ENCODE measurements around the gene RPL10. TPM values are rescaled to one million over a fixed set of nuclear protein-coding genes. Genes with fewer than 3 reads are reported as not detected.

RPL10 gene
- total RNA-seq, 4 donors from 2014 or later = 2,607 to 8,937 (median 4,770) TPM

DNA sequence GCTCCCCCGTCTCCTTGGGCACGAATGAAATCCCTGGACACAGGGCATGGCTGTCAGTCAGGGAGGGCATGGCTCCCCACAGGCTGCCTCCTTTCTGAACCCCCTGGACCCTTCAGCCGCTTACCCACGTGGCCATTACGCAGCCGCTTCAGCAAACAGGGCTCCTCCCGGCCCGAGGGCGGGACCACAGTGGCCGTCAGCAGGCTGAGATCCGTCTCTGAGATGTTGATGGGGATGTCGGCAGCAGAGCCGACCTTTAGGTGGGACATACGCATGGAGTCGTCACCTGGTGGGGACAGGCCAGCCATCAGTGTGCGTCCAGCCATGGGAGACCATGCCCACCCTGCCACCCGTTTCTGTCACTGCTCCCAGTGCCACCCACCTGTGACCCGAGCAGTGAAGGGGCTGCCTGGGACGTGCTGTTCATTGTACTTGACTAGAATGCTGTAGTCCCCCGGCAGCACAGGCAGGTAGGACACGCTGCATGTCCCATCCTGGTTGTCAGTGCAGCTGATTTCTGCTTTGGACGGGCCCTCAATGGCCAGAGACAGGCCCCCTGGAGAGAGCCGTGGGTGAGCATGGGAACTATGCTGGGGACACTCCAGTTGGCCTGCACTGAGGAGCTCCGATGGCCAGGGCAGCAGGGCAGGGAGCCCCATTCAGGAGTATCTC is 44.9 kb upstream of the RPL10 start:
- no peak for DNase-seq
- no peak overlapping the region for H3K4me3 ChIP-seq
- no peaks in the 10 kb centered on the region for H3K27me3 ChIP-seq
- 65% methylated on average over 4 of the region's 24 CpGs; no CpG with 5 or more reads in 1 of the 2 donors for WGBS, 2 donors
- intact Hi-C loops (cut with DNase I) = no loop called here
- H3K9me3 ChIP-seq = no peaks in the 10 kb centered on the region
- no peak for TF ChIP-seq POLR2A (IDR thresholded peaks at IDR 0.05)
- TF ChIP-seq, protein P1, sequence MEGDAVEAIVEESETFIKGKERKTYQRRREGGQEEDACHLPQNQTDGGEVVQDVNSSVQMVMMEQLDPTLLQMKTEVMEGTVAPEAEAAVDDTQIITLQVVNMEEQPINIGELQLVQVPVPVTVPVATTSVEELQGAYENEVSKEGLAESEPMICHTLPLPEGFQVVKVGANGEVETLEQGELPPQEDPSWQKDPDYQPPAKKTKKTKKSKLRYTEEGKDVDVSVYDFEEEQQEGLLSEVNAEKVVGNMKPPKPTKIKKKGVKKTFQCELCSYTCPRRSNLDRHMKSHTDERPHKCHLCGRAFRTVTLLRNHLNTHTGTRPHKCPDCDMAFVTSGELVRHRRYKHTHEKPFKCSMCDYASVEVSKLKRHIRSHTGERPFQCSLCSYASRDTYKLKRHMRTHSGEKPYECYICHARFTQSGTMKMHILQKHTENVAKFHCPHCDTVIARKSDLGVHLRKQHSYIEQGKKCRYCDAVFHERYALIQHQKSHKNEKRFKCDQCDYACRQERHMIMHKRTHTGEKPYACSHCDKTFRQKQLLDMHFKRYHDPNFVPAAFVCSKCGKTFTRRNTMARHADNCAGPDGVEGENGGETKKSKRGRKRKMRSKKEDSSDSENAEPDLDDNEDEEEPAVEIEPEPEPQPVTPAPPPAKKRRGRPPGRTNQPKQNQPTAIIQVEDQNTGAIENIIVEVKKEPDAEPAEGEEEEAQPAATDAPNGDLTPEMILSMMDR (IDR thresholded peaks at IDR 0.05) = no peak
- H3K4me1 ChIP-seq = peaks cover 0 to 23% (median 0%) of the 10 kb centered on the region in 3 donors
- H3K27ac ChIP-seq = peak overlapping the region in 2 of 4 donors; percentile 5 to 33
- H3K36me3 ChIP-seq = peaks cover 18 to 100% (median 43%) of the 10 kb centered on the region in 3 donors

DNA sequence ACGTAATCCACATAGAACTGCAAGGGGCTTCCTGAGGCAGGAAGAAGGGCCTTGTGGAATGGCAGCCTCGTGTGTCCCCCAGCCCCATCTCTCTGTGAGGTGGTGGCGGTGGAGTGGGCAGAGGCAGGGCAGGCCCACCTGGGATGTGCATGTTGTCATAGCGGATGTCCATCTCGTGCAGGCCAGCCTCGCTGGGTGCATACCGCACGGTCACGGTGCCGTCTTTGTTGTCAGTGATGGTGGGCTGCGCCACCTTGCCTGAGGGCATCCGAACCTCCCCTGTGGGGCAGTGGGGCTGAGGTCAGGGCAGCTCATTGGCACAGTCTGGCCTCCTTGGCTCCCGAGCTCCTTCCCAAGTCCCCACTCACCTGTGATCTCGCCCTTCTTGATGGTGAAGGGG is 44.2 kb upstream of the RPL10 start:
- Histone ChIP-seq H3K9me3 (no peaks in the 10 kb centered on the region), H3K36me3 (peaks cover 24 to 100% (median 43%) of the 10 kb centered on the region in 3 donors), H3K27me3 (no peaks in the 10 kb centered on the region), H3K4me3 (no peak overlapping the region), H3K4me1 (peaks cover 0 to 30% (median 0%) of the 10 kb centered on the region in 3 donors), H3K27ac (peak overlapping the region in 2 of 4 donors; percentile 32 to 33)
- intact Hi-C loops (cut with DNase I) = no loop called here
- no peak for TF ChIP-seq POLR2A (IDR thresholded peaks at IDR 0.05)
- TF ChIP-seq, protein P1 (IDR thresholded peaks at IDR 0.05) = no peak
- no CpG with 5 or more reads among the region's 14 CpGs for WGBS, 2 donors
- DNase-seq = no peak

DNA sequence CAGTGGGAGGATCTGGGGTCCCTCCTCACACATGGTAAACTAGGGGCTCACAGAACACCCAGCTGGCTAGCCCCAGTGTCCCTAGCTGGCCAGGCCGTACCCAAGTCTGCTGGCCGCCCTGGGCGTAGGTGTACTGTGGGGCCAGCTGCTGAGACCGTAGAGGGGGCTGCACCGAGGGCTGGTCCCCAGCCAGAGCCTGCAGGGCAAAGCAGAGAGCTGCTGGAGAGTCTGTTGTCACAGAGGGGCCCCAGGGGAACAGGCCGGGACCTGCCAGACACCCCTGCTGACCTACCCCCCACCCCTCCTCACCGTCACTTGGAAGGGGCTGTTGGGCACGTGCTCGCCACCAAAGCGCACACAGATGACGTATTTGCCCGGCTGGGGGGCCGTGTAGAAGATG is 43.7 kb upstream of the RPL10 start:
- DNase-seq = no peak
- intact Hi-C loops (cut with DNase I) = no loop called here
- peaks cover 29 to 100% (median 46%) of the 10 kb centered on the region in 3 donors for H3K36me3 ChIP-seq
- no peak overlapping the region for H3K4me3 ChIP-seq
- no peak for TF ChIP-seq POLR2A (IDR thresholded peaks at IDR 0.05)
- TF ChIP-seq, protein P1 (IDR thresholded peaks at IDR 0.05) = no peak
- H3K4me1 ChIP-seq = peaks cover 0 to 33% (median 0%) of the 10 kb centered on the region in 3 donors
- no peaks in the 10 kb centered on the region for H3K27me3 ChIP-seq
- peak overlapping the region in 2 of 4 donors; percentile 32 to 33 for H3K27ac ChIP-seq
- 81% methylated on average over 8 of the region's 13 CpGs; no CpG with 5 or more reads in 1 of the 2 donors for WGBS, 2 donors
- H3K9me3 ChIP-seq = no peaks in the 10 kb centered on the region

DNA sequence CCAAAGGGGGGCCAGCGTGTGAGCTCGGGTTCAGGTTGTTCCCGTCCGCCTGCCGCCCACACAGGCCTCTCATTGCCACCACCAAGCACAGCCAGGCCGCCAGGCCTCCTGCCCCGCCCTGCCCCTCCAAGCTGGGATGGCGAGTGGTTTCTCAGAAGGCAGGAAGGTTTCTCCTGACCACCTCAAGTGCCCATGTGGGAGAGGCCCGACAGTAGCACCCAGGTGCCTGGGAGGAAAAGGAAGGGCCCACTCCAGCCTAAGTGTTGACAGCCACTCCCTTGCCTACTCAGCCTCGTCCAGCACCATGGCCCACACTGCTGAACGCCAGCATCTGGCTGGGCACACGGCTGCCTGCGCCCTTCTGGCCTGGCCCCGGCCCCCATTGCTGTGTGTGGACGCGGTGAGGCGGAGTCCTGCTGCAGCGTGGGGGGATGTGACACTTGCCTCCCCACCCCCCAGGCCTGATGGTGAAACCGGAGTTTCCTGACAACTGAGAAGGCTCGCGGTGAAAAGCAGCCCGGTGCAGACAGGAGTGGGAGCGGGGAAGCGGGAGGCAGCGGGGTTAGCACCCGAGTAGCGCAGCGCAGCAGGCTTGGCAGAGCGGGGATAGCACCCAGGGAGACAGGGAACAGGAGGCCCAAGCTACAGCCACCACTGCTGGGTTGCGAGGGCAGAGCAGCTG is 42.9 kb upstream of the RPL10 start:
- WGBS, 2 donors = 70 to 78% methylated on average over 7 of the region's 30 CpGs
- Histone ChIP-seq H3K27me3 (no peaks in the 10 kb centered on the region), H3K36me3 (peaks cover 36 to 100% (median 52%) of the 10 kb centered on the region in 3 donors), H3K27ac (peak overlapping the region in 2 of 4 donors; percentile 17 to 32), H3K4me3 (no peak overlapping the region), H3K4me1 (peaks cover 0 to 33% (median 0%) of the 10 kb centered on the region in 3 donors), H3K9me3 (no peaks in the 10 kb centered on the region)
- DNase-seq = no peak
- TF ChIP-seq, protein P1 (IDR thresholded peaks at IDR 0.05) = no peak
- TF ChIP-seq POLR2A (IDR thresholded peaks at IDR 0.05) = no peak
- intact Hi-C loops (cut with DNase I) = no loop called here

DNA sequence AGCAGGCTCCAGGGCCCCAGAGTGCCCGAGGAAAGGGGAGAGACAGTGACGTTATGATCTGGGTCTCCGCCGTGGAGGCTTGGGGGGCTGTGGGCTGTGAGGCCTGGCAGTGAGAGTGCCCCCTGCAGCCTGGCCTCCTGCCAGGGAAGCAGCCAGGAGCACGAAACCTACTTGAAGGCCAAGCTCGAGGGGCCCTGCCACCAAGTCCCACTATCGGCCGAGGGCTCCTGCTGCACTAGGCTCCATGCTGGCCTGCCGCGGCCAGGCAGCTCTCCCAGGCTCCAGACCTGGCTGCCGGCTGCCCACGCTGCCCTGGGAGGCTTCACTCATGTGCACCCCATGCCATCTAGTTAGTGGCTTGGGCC is 42.4 kb upstream of the RPL10 start:
- Histone ChIP-seq H3K9me3 (no peaks in the 10 kb centered on the region), H3K27ac (peak overlapping the region in 2 of 4 donors; percentile 17 to 32), H3K27me3 (no peaks in the 10 kb centered on the region), H3K36me3 (peaks cover 37 to 99% (median 52%) of the 10 kb centered on the region in 3 donors), H3K4me1 (peaks cover 0 to 33% (median 0%) of the 10 kb centered on the region in 3 donors), H3K4me3 (no peak overlapping the region)
- intact Hi-C loops (cut with DNase I) = no loop called here
- no peak for TF ChIP-seq POLR2A (IDR thresholded peaks at IDR 0.05)
- TF ChIP-seq, protein P1 (IDR thresholded peaks at IDR 0.05) = no peak
- no peak for DNase-seq
- WGBS, 2 donors = 67% methylated on average over 5 of the region's 12 CpGs; no CpG with 5 or more reads in 1 of the 2 donors
